ENCODE measurements around the gene GTPBP4. TPM values are rescaled to one million over a fixed set of nuclear protein-coding genes. Genes with fewer than 3 reads are reported as not detected.

The GTPBP4 gene
- total and polyA plus RNA-seq, 11 donors: 13.3 to 52.0 (median 28.8) TPM

GRCh38 chr10:1057106-1057657 is 68.9 kb downstream of the GTPBP4 start:
- DNase-seq: no peak
- H3K4me1 ChIP-seq: peaks cover 0 to 74% (median 43%) of the 10 kb centered on the region in 12 donors
- TF ChIP-seq CTCF (IDR thresholded peaks at IDR 0.05): no peak
- no peak for TF ChIP-seq POLR2A (IDR thresholded peaks at IDR 0.05)
- H3K4me3 ChIP-seq: peak overlapping the region; percentile 68 to 99 (median 92)
- peaks cover 0 to 35% (median 20%) of the 10 kb centered on the region in 9 donors for H3K36me3 ChIP-seq
- H3K27me3 ChIP-seq: no peaks in the 10 kb centered on the region
- intact Hi-C loops (cut with DNase I): loop anchor here in 2 of 10 donors (5.0 kb wide), 2 partner anchors 70 to 125 kb away; partner anchors contain the start of genes GTPBP4 (in 1 of the 2) and LARP4B (in 1 of the 2)
- peak overlapping the region; percentile 37 to 100 (median 98) for H3K27ac ChIP-seq
- 0 to 1% (median 1%) methylated on average over 26 of the region's 26 CpGs for WGBS, 4 donors
- H3K9me3 ChIP-seq: no peaks in the 10 kb centered on the region
- ATAC-seq: peak; percentile 5 to 47 (median 14)

GRCh38 chr10:1058017-1058416 is 69.8 kb downstream of the GTPBP4 start:
- no peak for TF ChIP-seq CTCF (IDR thresholded peaks at IDR 0.05)
- no peak for TF ChIP-seq POLR2A (IDR thresholded peaks at IDR 0.05)
- ATAC-seq: peak; percentile 44 to 77 (median 70)
- Histone ChIP-seq H3K9me3 (no peaks in the 10 kb centered on the region), H3K4me3 (peak overlapping the region in 10 of 12 donors; percentile 68 to 99 (median 93)), H3K27ac (peak overlapping the region; percentile 37 to 100 (median 98)), H3K27me3 (no peaks in the 10 kb centered on the region), H3K4me1 (peaks cover 0 to 81% (median 48%) of the 10 kb centered on the region in 12 donors), H3K36me3 (peaks cover 0 to 28% (median 11%) of the 10 kb centered on the region in 9 donors)
- peak in 3 of 5 donors; percentile 40 to 75 (median 61) for DNase-seq
- intact Hi-C loops (cut with DNase I): loop anchor here in 2 of 10 donors (5.0 kb wide), 2 partner anchors 71 to 126 kb away; partner anchors contain the start of genes GTPBP4 (in 1 of the 2) and LARP4B (in 1 of the 2)
- 38 to 48% (median 42%) methylated on average over 7 of the region's 7 CpGs for WGBS, 4 donors

GRCh38 chr10:1059902-1060301 is 71.7 kb downstream of the GTPBP4 start:
- H3K27ac ChIP-seq: no peak overlapping the region
- 90 to 96% (median 92%) methylated on average over 8 of the region's 8 CpGs for WGBS, 4 donors

More at GRCh38 chr10:1059902-1060301, 71.7 kb downstream of the GTPBP4 start:
- Histone ChIP-seq H3K36me3 (peaks cover 0 to 24% (median 6%) of the 10 kb centered on the region in 9 donors), H3K4me3 (no peak overlapping the region), H3K9me3 (no peaks in the 10 kb centered on the region), H3K27me3 (no peaks in the 10 kb centered on the region), H3K4me1 (peaks cover 0 to 74% (median 44%) of the 10 kb centered on the region in 12 donors)
- no peak for DNase-seq
- intact Hi-C loops (cut with DNase I): loop anchor here in 2 of 10 donors (5.0 kb wide), 2 partner anchors 73 to 128 kb away; partner anchors contain the start of genes GTPBP4 (in 1 of the 2) and LARP4B (in 1 of the 2)
- TF ChIP-seq CTCF (IDR thresholded peaks at IDR 0.05) (no peak), POLR2A (IDR thresholded peaks at IDR 0.05) (no peak)
- no peak for ATAC-seq
